H1 (cell line): Measurements from ENCODE around the gene NCKAP1. TPM values are rescaled to one million over a fixed set of nuclear protein-coding genes. Genes with fewer than 3 reads are reported as not detected.

Source experiments
- ASH2L ChIP-seq: fragments of 200-600, 300-600 bp; sonication (generic); IDR thresholded peaks from one replicate; pipeline ENCODE4 v1.7.1; 2017; ENCODE audit warnings: low read length
- CREB1 ChIP-seq: IDR thresholded peaks from 2 replicates; pipeline ENCODE4 v1.6.1; 2012; ENCODE audit warnings: inconsistent platforms
- PHF8 ChIP-seq: fragments of 200-600 bp; sonication (generic); conservative IDR thresholded peaks from 2 replicates; pipeline ENCODE4 v1.7.1; 2012; ENCODE audit warnings: low read depth, mild to moderate bottlenecking, inconsistent platforms, low read length, moderate library complexity
- USF2 ChIP-seq: IDR thresholded peaks from 2 replicates; pipeline ENCODE4 v1.6.1; 2011; ENCODE audit warnings: low read length, improper control_type of control experiment
- YY1 ChIP-seq: IDR thresholded peaks from 2 replicates; pipeline ENCODE4 v1.6.1; 2011; ENCODE audit warnings: low read depth, mild to moderate bottlenecking, low read length
- polyA plus RNA-seq, 7 experiments: library from polyadenylated mRNA; depleted of rRNA in 3 of 7; stranded (reverse) in 5 of 7; unstranded in 2 of 7; fragments of >200 nt in 5 of 7; fragments of 200-250 nt in 2 of 7; gene quantifications; 1 replicate in 5 of 7; 2 replicates in 1 of 7; 4 replicates in 1 of 7; pipeline versions ENCODE4 v1.2.1 to v1.2.3, GENCODE V29; 2011 to 2013; ENCODE audit warnings: missing spikeins in 2 of 7, mixed read lengths in 2 of 7
- total RNA-seq: library from RNA; stranded (reverse); fragmentation: NEBNext Ultra II Directional; extraction: Animal tissue kit (Norgen Biotek cat#: 25700); gene quantifications from 2 replicates; pipeline ENCODE4 v1.2.1, GENCODE V29; 2021
- TF ChIP-seq, protein P1 (sequence below), 3 experiments: IDR thresholded peaks; 1 replicate in 2 of 3; 2 replicates in 1 of 3; pipeline versions ENCODE4 v1.5.1 to v1.6.1; 2011; ENCODE audit warnings: low read length in 3 of 3, mild to moderate bottlenecking in 3 of 3, inconsistent platforms in 2 of 3, low read depth in 1 of 3, moderate library complexity in 1 of 3; ENCODE audit not compliant: insufficient read depth in 1 of 3; ENCODE audit errors: control extremely low read depth in 1 of 3
- TF ChIP-seq, protein P2 (sequence below): fragments of 300-600 bp; sonication (generic); IDR thresholded peaks from 2 replicates; pipeline ENCODE4 v1.7.1; 2012; ENCODE audit warnings: low read length, moderate library complexity, mild to moderate bottlenecking, inconsistent platforms; ENCODE audit not compliant: insufficient replicate concordance

The NCKAP1 gene
- total and polyA plus RNA-seq, 2 of the 8 experiments (the other 6 are each of a cell fraction or from before 2014, with no cell fraction given) = 90.8 to 173 TPM

GRCh38 chr2:182949052-182949451 lies 89.2 kb downstream of the NCKAP1 start (continued):
- TF ChIP-seq, protein P1, sequence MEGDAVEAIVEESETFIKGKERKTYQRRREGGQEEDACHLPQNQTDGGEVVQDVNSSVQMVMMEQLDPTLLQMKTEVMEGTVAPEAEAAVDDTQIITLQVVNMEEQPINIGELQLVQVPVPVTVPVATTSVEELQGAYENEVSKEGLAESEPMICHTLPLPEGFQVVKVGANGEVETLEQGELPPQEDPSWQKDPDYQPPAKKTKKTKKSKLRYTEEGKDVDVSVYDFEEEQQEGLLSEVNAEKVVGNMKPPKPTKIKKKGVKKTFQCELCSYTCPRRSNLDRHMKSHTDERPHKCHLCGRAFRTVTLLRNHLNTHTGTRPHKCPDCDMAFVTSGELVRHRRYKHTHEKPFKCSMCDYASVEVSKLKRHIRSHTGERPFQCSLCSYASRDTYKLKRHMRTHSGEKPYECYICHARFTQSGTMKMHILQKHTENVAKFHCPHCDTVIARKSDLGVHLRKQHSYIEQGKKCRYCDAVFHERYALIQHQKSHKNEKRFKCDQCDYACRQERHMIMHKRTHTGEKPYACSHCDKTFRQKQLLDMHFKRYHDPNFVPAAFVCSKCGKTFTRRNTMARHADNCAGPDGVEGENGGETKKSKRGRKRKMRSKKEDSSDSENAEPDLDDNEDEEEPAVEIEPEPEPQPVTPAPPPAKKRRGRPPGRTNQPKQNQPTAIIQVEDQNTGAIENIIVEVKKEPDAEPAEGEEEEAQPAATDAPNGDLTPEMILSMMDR (IDR thresholded peaks at IDR 0.05; ENCODE audit: control extremely low read depth in 1 of 3, insufficient read depth in 1 of 3, low read depth in 1 of 3, low read length in 3 of 3) = no peak
- TF ChIP-seq ASH2L = no peak
- no peak for TF ChIP-seq CREB1
- no peak for TF ChIP-seq YY1
- no peak for TF ChIP-seq USF2
- no peak for TF ChIP-seq PHF8
- TF ChIP-seq, protein P2, sequence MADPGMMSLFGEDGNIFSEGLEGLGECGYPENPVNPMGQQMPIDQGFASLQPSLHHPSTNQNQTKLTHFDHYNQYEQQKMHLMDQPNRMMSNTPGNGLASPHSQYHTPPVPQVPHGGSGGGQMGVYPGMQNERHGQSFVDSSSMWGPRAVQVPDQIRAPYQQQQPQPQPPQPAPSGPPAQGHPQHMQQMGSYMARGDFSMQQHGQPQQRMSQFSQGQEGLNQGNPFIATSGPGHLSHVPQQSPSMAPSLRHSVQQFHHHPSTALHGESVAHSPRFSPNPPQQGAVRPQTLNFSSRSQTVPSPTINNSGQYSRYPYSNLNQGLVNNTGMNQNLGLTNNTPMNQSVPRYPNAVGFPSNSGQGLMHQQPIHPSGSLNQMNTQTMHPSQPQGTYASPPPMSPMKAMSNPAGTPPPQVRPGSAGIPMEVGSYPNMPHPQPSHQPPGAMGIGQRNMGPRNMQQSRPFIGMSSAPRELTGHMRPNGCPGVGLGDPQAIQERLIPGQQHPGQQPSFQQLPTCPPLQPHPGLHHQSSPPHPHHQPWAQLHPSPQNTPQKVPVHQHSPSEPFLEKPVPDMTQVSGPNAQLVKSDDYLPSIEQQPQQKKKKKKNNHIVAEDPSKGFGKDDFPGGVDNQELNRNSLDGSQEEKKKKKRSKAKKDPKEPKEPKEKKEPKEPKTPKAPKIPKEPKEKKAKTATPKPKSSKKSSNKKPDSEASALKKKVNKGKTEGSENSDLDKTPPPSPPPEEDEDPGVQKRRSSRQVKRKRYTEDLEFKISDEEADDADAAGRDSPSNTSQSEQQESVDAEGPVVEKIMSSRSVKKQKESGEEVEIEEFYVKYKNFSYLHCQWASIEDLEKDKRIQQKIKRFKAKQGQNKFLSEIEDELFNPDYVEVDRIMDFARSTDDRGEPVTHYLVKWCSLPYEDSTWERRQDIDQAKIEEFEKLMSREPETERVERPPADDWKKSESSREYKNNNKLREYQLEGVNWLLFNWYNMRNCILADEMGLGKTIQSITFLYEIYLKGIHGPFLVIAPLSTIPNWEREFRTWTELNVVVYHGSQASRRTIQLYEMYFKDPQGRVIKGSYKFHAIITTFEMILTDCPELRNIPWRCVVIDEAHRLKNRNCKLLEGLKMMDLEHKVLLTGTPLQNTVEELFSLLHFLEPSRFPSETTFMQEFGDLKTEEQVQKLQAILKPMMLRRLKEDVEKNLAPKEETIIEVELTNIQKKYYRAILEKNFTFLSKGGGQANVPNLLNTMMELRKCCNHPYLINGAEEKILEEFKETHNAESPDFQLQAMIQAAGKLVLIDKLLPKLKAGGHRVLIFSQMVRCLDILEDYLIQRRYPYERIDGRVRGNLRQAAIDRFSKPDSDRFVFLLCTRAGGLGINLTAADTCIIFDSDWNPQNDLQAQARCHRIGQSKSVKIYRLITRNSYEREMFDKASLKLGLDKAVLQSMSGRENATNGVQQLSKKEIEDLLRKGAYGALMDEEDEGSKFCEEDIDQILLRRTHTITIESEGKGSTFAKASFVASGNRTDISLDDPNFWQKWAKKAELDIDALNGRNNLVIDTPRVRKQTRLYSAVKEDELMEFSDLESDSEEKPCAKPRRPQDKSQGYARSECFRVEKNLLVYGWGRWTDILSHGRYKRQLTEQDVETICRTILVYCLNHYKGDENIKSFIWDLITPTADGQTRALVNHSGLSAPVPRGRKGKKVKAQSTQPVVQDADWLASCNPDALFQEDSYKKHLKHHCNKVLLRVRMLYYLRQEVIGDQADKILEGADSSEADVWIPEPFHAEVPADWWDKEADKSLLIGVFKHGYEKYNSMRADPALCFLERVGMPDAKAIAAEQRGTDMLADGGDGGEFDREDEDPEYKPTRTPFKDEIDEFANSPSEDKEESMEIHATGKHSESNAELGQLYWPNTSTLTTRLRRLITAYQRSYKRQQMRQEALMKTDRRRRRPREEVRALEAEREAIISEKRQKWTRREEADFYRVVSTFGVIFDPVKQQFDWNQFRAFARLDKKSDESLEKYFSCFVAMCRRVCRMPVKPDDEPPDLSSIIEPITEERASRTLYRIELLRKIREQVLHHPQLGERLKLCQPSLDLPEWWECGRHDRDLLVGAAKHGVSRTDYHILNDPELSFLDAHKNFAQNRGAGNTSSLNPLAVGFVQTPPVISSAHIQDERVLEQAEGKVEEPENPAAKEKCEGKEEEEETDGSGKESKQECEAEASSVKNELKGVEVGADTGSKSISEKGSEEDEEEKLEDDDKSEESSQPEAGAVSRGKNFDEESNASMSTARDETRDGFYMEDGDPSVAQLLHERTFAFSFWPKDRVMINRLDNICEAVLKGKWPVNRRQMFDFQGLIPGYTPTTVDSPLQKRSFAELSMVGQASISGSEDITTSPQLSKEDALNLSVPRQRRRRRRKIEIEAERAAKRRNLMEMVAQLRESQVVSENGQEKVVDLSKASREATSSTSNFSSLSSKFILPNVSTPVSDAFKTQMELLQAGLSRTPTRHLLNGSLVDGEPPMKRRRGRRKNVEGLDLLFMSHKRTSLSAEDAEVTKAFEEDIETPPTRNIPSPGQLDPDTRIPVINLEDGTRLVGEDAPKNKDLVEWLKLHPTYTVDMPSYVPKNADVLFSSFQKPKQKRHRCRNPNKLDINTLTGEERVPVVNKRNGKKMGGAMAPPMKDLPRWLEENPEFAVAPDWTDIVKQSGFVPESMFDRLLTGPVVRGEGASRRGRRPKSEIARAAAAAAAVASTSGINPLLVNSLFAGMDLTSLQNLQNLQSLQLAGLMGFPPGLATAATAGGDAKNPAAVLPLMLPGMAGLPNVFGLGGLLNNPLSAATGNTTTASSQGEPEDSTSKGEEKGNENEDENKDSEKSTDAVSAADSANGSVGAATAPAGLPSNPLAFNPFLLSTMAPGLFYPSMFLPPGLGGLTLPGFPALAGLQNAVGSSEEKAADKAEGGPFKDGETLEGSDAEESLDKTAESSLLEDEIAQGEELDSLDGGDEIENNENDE = no peak
